ENCODE measurements around the gene EPGN.
"Not testable (repeated sequence)": the region's sequence is repeated elsewhere in the genome, so short reads cannot be mapped to it uniquely, and the experiment has no call there.

The EPGN gene

GRCh38 chr4:74331944-74332343 is 23.7 kb downstream of the EPGN start:
- no peak for TF ChIP-seq CTCF (conservative IDR thresholded peaks at IDR 0.05; ENCODE audit: low read depth)
- ChIA-PET POLR2A (ENCODE audit: low non-redundant PET) (no interaction called here), CTCF (interaction anchor here (0.5 kb wide), 1 partner anchor 115 kb away, joined by 4 read pairs; no protein-coding TSS in a partner anchor)
- H3K27ac ChIP-seq, result no peak overlapping the region
- DNase-seq (ENCODE audit: low spot score), result no peak

- no peak for TF ChIP-seq CTCF (conservative IDR thresholded peaks at IDR 0.05; ENCODE audit: low read depth)
Measured at GRCh38 chr4:74334636-74335035, 26.4 kb downstream of the EPGN start.

GRCh38 chr4:74335341-74336021 is 27.2 kb downstream of the EPGN start:
- CTCF ChIA-PET, result no interaction called here
- no peak for DNase-seq (ENCODE audit: low spot score)
- no peak overlapping the region for H3K27ac ChIP-seq
- POLR2A ChIA-PET (ENCODE audit: low non-redundant PET), result no interaction called here
- no peak for TF ChIP-seq CTCF (conservative IDR thresholded peaks at IDR 0.05; ENCODE audit: low read depth)

More at GRCh38 chr4:74334636-74335035, 26.4 kb downstream of the EPGN start:
- ChIA-PET CTCF (interaction anchor here (0.8 kb wide), 1 partner anchor 14 kb away, joined by 3 read pairs; no protein-coding TSS in a partner anchor), POLR2A (ENCODE audit: low non-redundant PET) (no interaction called here)
- no peak for DNase-seq (ENCODE audit: low spot score)
- H3K27ac ChIP-seq, result no peak overlapping the region

- DNase-seq (ENCODE audit: low spot score), result no peak
- no peak overlapping the region for H3K27ac ChIP-seq
- ChIA-PET CTCF (no interaction called here), POLR2A (ENCODE audit: low non-redundant PET) (no interaction called here)
- TF ChIP-seq CTCF (conservative IDR thresholded peaks at IDR 0.05; ENCODE audit: low read depth), result no peak
Measured at GRCh38 chr4:74338792-74339333, 30.6 kb downstream of the EPGN start.

- TF ChIP-seq CTCF (conservative IDR thresholded peaks at IDR 0.05; ENCODE audit: low read depth), result no peak
Measured at GRCh38 chr4:74339501-74339900, 31.2 kb downstream of the EPGN start.

GRCh38 chr4:74340421-74340820 is 32.2 kb downstream of the EPGN start:
- H3K27ac ChIP-seq; CTCF ChIA-PET; DNase-seq (ENCODE audit: low spot score); POLR2A ChIA-PET (ENCODE audit: low non-redundant PET): not testable (repeated sequence)

More at GRCh38 chr4:74339501-74339900, 31.2 kb downstream of the EPGN start:
- POLR2A ChIA-PET (ENCODE audit: low non-redundant PET), result no interaction called here
- DNase-seq (ENCODE audit: low spot score), result no peak
- CTCF ChIA-PET, result no interaction called here
- H3K27ac ChIP-seq, result no peak overlapping the region

- DNase-seq (ENCODE audit: low spot score), result no peak
- no peak for TF ChIP-seq CTCF (conservative IDR thresholded peaks at IDR 0.05; ENCODE audit: low read depth)
- POLR2A ChIA-PET (ENCODE audit: low non-redundant PET), result no interaction called here
- no peak overlapping the region for H3K27ac ChIP-seq
- CTCF ChIA-PET, result no interaction called here
Measured at GRCh38 chr4:74344031-74344430, 35.8 kb downstream of the EPGN start.
